ENCODE data around the gene LYZL6. TPM values are rescaled to one million over a fixed set of nuclear protein-coding genes. Genes with fewer than 3 reads are reported as not detected.

Gene LYZL6
- total and polyA plus RNA-seq, 10 of the 15 experiments (the other 5 are each of a cell fraction or from before 2014, with no cell fraction given) = not detected

- Histone ChIP-seq H4K20me1 (ENCODE audit: control insufficient read depth, insufficient read depth) (no peaks in the 10 kb centered on the region), H3K79me2 (ENCODE audit: control insufficient read depth, insufficient read depth, low read length) (no peaks in the 10 kb centered on the region), H3K27ac (ENCODE audit: control insufficient read depth, insufficient read depth) (no peak overlapping the region), H3K9ac (ENCODE audit: control insufficient read depth, insufficient read depth, low read length) (no peak overlapping the region), H3K4me1 (ENCODE audit: control insufficient read depth, insufficient read depth, low read length) (no peaks in the 10 kb centered on the region), H3K36me3 (ENCODE audit: control insufficient read depth in 2 of 2, insufficient read depth in 2 of 2, low read length in 1 of 2) (no peaks in the 10 kb centered on the region), H2AFZ (ENCODE audit: control insufficient read depth, low read depth, low read length) (no peak overlapping the region), H3K4me2 (ENCODE audit: control insufficient read depth, insufficient read depth) (no peak overlapping the region), H3K27me3 (replicated peaks in 1 of 2; ENCODE audit: control insufficient read depth in 2 of 2, insufficient read depth in 2 of 2, low read length in 1 of 2) (no peaks in the 10 kb centered on the region), H3K9me3 (replicated peaks; ENCODE audit: control insufficient read depth, insufficient read depth, low read length) (no peaks in the 10 kb centered on the region), H3K4me3 (no peak overlapping the region)
- TF ChIP-seq MEF2B (IDR thresholded peaks at IDR 0.05; ENCODE audit: partially characterized antibody, poor library complexity, severe bottlenecking) = no peak
- no peak for TF ChIP-seq RBBP5 (conservative IDR thresholded peaks at IDR 0.05)
- no peak for TF ChIP-seq SPI1 (IDR thresholded peaks at IDR 0.05; ENCODE audit: borderline replicate concordance, insufficient read depth, low read depth, low read length)
- no peak for TF ChIP-seq NFIC (IDR thresholded peaks at IDR 0.05; ENCODE audit: low read depth, low read length)
- no peak for TF ChIP-seq CEBPZ (IDR thresholded peaks at IDR 0.05; ENCODE audit: low read depth, low read length)
- TF ChIP-seq E4F1 (IDR thresholded peaks at IDR 0.05; ENCODE audit: borderline replicate concordance, partially characterized antibody) = no peak
- no peak for TF ChIP-seq POU2F2 (IDR thresholded peaks at IDR 0.05; ENCODE audit: borderline replicate concordance, low read depth, low read length)
- TF ChIP-seq SREBF2 (IDR thresholded peaks at IDR 0.05; ENCODE audit: low read length) = no peak
- no peak for TF ChIP-seq HDGF (IDR thresholded peaks at IDR 0.05)
- TF ChIP-seq E2F4 (IDR thresholded peaks at IDR 0.05; ENCODE audit: low read depth, low read length) = no peak
- no peak for TF ChIP-seq RAD51 (IDR thresholded peaks at IDR 0.05)
- TF ChIP-seq FOXM1 (IDR thresholded peaks at IDR 0.05; ENCODE audit: low read depth, low read length) = no peak
- ChIA-PET POLR2A (no interaction called here), RAD21 (ENCODE audit: unreplicated experiment) (interaction anchor here (1.0 kb wide), 1 partner anchor 102 kb away, joined by 3 read pairs; no protein-coding TSS in a partner anchor), CTCF (interaction anchor here (1.4 to 19.0 kb wide), 4 partner anchors 17 to 518 kb away, joined by 3 to 622 read pairs (median 6); no protein-coding TSS in a partner anchor), SMC1A (ENCODE audit: uncharacterized antibody, unreplicated experiment) (interaction anchor here (1.1 to 2.4 kb wide), 4 partner anchors 108 to 191 kb away, joined by 3 to 20 read pairs (median 9); no protein-coding TSS in a partner anchor)
- ATAC-seq (no peak), FAIRE-seq (no peak), DNase-seq (ENCODE audit: low read depth, low spot score) (no peak)
- in situ Hi-C loops (cut with MboI) = no loop called here
- no TSS peak for BruUV-seq (replicated peaks)
- WGBS (ENCODE audit: insufficient coverage, insufficient replicate concordance, low lambda C conversion rate, missing lambda C conversion rate) = 65% methylated on average over 7 of the region's 7 CpGs
- intact Hi-C loops (cut with micrococcal nuclease; ENCODE audit: unreplicated experiment) = no loop called here
These were observed 21.8 kb upstream of the LYZL6 start for GRCh38 chr17:35965272-35965671.
